SW 1271 (cell line): ENCODE data around the gene GAB4.

Experiments used
- DNase-seq, 2 experiments: peaks; one replicate each; lab custom pipeline; 2025; lab: John Stamatoyannopoulos, UW

Gene GAB4

DNA sequence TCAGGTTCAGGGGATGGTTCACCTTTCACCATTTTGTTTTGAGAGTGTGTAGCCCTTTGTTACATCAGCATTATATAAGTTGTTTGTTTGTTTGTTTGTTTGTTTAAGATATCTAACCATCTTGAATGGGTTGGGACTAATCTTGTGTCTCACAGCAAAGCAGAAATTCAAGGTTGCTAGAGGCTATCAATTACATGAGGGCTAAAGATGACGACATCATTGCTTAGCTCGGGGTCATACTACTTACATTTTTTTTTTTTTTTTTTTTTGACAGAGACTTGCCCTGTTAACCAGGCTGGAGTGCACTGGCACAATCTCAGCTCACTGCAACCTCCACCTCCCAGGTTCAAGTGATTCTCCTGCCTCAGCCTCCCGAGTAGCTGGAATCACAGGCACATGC lies 95.7 kb downstream of the GAB4 start:
- DNase-seq: no peak
